SU-DHL-6 (cell line): Measurements from ENCODE around the gene IGSF22.

Source experiments
- H2AFZ ChIP-seq: fragments of 200-600 bp; sonication (generic); 2 replicates; pipeline ENCODE4 v1.6.1; 2014; ENCODE audit warnings: low read depth, mild to moderate bottlenecking, moderate library complexity, mixed read lengths, antibody characterized with exemption, low read length; ENCODE audit not compliant: severe bottlenecking
- H3F3A ChIP-seq: fragments of 200-600 bp; shearing (Covaris generic); 2 replicates; pipeline ENCODE4 v1.6.0; 2016; ENCODE audit warnings: antibody characterized with exemption, mild to moderate bottlenecking; ENCODE audit not compliant: insufficient read depth
- H3K27ac ChIP-seq: fragments of 200-600 bp; sonication (generic); 2 replicates; pipeline ENCODE4 v1.5.1; 2016; ENCODE audit warnings: low read depth, mild to moderate bottlenecking, low read length, moderate library complexity, mixed read lengths
- H3K27me3 ChIP-seq: fragments of 200-600 bp; sonication (generic), shearing (Covaris generic); 2 replicates; pipeline ENCODE4 v1.6.0; 2014; ENCODE audit warnings: mild to moderate bottlenecking, low read length
- H3K36me3 ChIP-seq: fragments of 200-600 bp; sonication (generic); 2 replicates; pipeline ENCODE4 v1.6.1; 2014; ENCODE audit warnings: mild to moderate bottlenecking, low read length, mixed read lengths
- H3K4me2 ChIP-seq: fragments of 300-600, 200-600 bp; shearing (Covaris generic), sonication (generic); 2 replicates; pipeline ENCODE4 v1.6.0; 2014; ENCODE audit warnings: low read length, low read depth, mild to moderate bottlenecking; ENCODE audit not compliant: poor library complexity, severe bottlenecking
- H3K4me3 ChIP-seq: fragments of 200-600 bp; sonication (generic); 2 replicates; pipeline ENCODE4 v1.5.1; 2014; ENCODE audit warnings: antibody characterized with exemption, low read length, mild to moderate bottlenecking, mixed read lengths; ENCODE audit not compliant: insufficient read depth, poor library complexity, severe bottlenecking
- H3K79me2 ChIP-seq: fragments of 200-600 bp; sonication (generic); 2 replicates; pipeline ENCODE4 v1.6.1; 2014; ENCODE audit warnings: mild to moderate bottlenecking, low read length, moderate library complexity; ENCODE audit not compliant: insufficient read depth
- H3K9ac ChIP-seq: fragments of 200-600 bp; sonication (generic); 2 replicates; pipeline ENCODE4 v1.7.0; 2014; ENCODE audit warnings: mild to moderate bottlenecking, low read length
- H3K9me2 ChIP-seq: fragments of 200-600 bp; sonication (generic); replicated peaks from 2 replicates; pipeline ENCODE4 v1.6.1; 2014; ENCODE audit warnings: low read length; ENCODE audit not compliant: insufficient read depth
- H3K9me3 ChIP-seq: fragments of 200-600 bp; sonication (generic); 2 replicates; pipeline ENCODE4 v1.6.1; 2014; ENCODE audit warnings: low read length, mixed read lengths; ENCODE audit not compliant: insufficient read depth
- H4K20me1 ChIP-seq: fragments of 200-600 bp; sonication (generic); 2 replicates; pipeline ENCODE4 v1.6.1; 2014; ENCODE audit warnings: low read depth, mild to moderate bottlenecking, antibody characterized with exemption, low read length, moderate library complexity, mixed read lengths
- EZH2phosphoT487 ChIP-seq: fragments of 200-600 bp; sonication (generic), shearing (Covaris generic); conservative IDR thresholded peaks from 2 replicates; pipeline ENCODE4 v1.6.1; 2018; ENCODE audit warnings: mild to moderate bottlenecking, antibody characterized with exemption, low read length, moderate library complexity, mixed read lengths
- TF ChIP-seq, protein P1 (sequence below): fragments of 200-600 bp; sonication (generic); IDR thresholded peaks from one replicate; pipeline ENCODE4 v1.5.1; 2017; ENCODE audit warnings: antibody characterized with exemption, mild to moderate bottlenecking, low read length, moderate library complexity; ENCODE audit not compliant: insufficient read depth, poor library complexity, severe bottlenecking

IGSF22 gene

GRCh38 chr11:18754308-18754707, 28.3 kb upstream of the IGSF22 start:
- Histone ChIP-seq H3K36me3 (no peaks in the 10 kb centered on the region), H3K9me3 (no peaks in the 10 kb centered on the region), H3K27me3 (0 out of 2 replicates have a peak, but pooled peaks cover 6% of the 10 kb centered on the region), H3K9me2 (no peaks in the 10 kb centered on the region), H3K9ac (no peak overlapping the region), H4K20me1 (no peaks in the 10 kb centered on the region), H3F3A (no peaks in the 10 kb centered on the region), H3K27ac (no peak overlapping the region), H2AFZ (no peak overlapping the region), H3K4me2 (no peak overlapping the region), H3K79me2 (no peaks in the 10 kb centered on the region), H3K4me3 (no peak overlapping the region)
- TF ChIP-seq EZH2phosphoT487: no peak
- TF ChIP-seq, protein P1, sequence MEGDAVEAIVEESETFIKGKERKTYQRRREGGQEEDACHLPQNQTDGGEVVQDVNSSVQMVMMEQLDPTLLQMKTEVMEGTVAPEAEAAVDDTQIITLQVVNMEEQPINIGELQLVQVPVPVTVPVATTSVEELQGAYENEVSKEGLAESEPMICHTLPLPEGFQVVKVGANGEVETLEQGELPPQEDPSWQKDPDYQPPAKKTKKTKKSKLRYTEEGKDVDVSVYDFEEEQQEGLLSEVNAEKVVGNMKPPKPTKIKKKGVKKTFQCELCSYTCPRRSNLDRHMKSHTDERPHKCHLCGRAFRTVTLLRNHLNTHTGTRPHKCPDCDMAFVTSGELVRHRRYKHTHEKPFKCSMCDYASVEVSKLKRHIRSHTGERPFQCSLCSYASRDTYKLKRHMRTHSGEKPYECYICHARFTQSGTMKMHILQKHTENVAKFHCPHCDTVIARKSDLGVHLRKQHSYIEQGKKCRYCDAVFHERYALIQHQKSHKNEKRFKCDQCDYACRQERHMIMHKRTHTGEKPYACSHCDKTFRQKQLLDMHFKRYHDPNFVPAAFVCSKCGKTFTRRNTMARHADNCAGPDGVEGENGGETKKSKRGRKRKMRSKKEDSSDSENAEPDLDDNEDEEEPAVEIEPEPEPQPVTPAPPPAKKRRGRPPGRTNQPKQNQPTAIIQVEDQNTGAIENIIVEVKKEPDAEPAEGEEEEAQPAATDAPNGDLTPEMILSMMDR: no peak

DNA sequence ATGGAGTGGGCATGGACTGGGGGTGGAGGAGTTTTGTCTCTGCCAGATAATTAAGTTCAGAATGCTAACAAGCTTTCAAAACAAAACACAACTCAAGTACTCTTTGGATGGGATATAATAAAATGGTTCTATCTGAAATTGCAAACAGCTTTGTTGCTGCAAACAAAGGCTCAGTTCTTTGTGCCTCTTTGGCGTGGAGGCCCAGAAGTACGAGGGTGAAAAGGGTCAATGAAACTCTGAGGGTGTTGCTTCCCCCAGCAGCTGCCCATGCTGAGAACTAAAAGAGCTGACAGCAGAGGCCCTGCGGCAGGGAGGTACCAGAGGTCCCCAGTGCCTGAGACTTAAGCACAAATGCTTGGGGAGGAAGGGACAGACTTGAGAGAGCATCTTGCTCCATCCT, 26.5 kb upstream of the IGSF22 start:
- no peaks in the 10 kb centered on the region for H3K79me2 ChIP-seq
- H4K20me1 ChIP-seq: no peaks in the 10 kb centered on the region
- no peak overlapping the region for H2AFZ ChIP-seq
- H3F3A ChIP-seq: no peaks in the 10 kb centered on the region
- TF ChIP-seq EZH2phosphoT487: no peak
- TF ChIP-seq, protein P1: no peak
- no peaks in the 10 kb centered on the region for H3K9me3 ChIP-seq
- no peaks in the 10 kb centered on the region for H3K9me2 ChIP-seq
- H3K9ac ChIP-seq: no peak overlapping the region
- H3K36me3 ChIP-seq: no peaks in the 10 kb centered on the region
- H3K4me2 ChIP-seq: no peak overlapping the region
- no peak overlapping the region for H3K27ac ChIP-seq
- H3K27me3 ChIP-seq: 0 out of 2 replicates have a peak, but pooled peaks cover 6% of the 10 kb centered on the region
- H3K4me3 ChIP-seq: no peak overlapping the region

DNA sequence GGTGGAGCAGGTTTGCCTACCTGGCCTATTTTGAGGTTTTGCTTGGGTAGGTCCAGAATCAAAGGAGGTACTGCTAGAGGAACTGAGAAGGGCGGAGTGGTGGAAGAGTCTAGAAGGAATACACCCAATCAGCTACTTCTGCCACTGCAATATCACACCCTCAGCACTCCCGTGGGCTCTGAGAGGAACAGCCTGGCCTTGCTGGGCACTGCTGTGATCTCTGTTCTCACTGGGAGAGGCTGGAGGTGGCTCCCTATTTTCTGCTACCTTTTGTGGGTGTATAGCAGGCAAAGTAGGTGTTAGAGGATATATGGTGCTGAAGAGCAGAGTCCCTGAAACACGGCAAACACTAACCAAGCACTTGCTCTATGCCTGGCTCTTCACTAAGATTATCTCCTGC, 25.0 kb upstream of the IGSF22 start:
- Histone ChIP-seq H3K27me3 (0 out of 2 replicates have a peak, but pooled peaks cover 6% of the 10 kb centered on the region), H3K9me2 (no peaks in the 10 kb centered on the region), H3F3A (no peaks in the 10 kb centered on the region), H3K27ac (no peak overlapping the region), H3K4me2 (no peak overlapping the region), H3K79me2 (no peaks in the 10 kb centered on the region), H2AFZ (no peak overlapping the region), H3K9ac (no peak overlapping the region), H4K20me1 (no peaks in the 10 kb centered on the region), H3K36me3 (no peaks in the 10 kb centered on the region), H3K4me3 (no peak overlapping the region), H3K9me3 (no peaks in the 10 kb centered on the region)
- TF ChIP-seq, protein P1: no peak
- TF ChIP-seq EZH2phosphoT487: no peak
